Immature natural killer cell (primary cell): ENCODE data around the gene TRIM60. TPM values are rescaled to one million over a fixed set of nuclear protein-coding genes. Genes with fewer than 3 reads are reported as not detected.
"Not testable (repeated sequence)": the region's sequence is repeated elsewhere in the genome, so short reads cannot be mapped to it uniquely, and the experiment has no call there.

Source experiments
- DNase-seq, 3 donors: peaks; one replicate each; pipeline ENCODE4 v3.0.0; 2022; ENCODE audit warnings: mixed read lengths in 1 of 3
- H3K27ac Mint-ChIP-seq, 6 donors: one replicate each; pipeline ENCODE4 v1.8.0; 2020; ENCODE audit warnings: mixed read lengths in 6 of 6, mild to moderate bottlenecking in 5 of 6, inconsistent platforms in 4 of 6, moderate library complexity in 3 of 6
- H3K27me3 Mint-ChIP-seq, 3 donors: one replicate each; pipeline ENCODE4 v1.8.0; 2020 to 2021; ENCODE audit warnings: low read depth in 3 of 3, mild to moderate bottlenecking in 3 of 3, mixed read lengths in 3 of 3, moderate library complexity in 3 of 3, inconsistent platforms in 1 of 3
- H3K36me3 Mint-ChIP-seq, 3 donors: one replicate each; pipeline ENCODE4 v1.8.0; 2020; ENCODE audit warnings: mixed read lengths in 3 of 3, inconsistent platforms in 2 of 3, mild to moderate bottlenecking in 2 of 3
- H3K4me1 Mint-ChIP-seq, 2 donors: one replicate each; pipeline ENCODE4 v1.8.0; 2020; ENCODE audit warnings: inconsistent platforms in 2 of 2, mild to moderate bottlenecking in 2 of 2, mixed read lengths in 2 of 2, moderate library complexity in 1 of 2
- H3K4me3 Mint-ChIP-seq, 5 donors: one replicate each; pipeline ENCODE4 v1.8.0; 2020; ENCODE audit warnings: mild to moderate bottlenecking in 5 of 5, mixed read lengths in 5 of 5, inconsistent platforms in 3 of 5, moderate library complexity in 3 of 5
- H3K9me3 Mint-ChIP-seq, 6 donors: one replicate each; pipeline ENCODE4 v1.8.0; 2020; ENCODE audit warnings: mild to moderate bottlenecking in 6 of 6, mixed read lengths in 6 of 6, inconsistent platforms in 4 of 6, moderate library complexity in 3 of 6
- polyA plus RNA-seq, 3 donors: library from polyadenylated mRNA; unstranded; fragments of 300-500 nt; fragmentation: Illumina TruSeq; gene quantifications; one replicate each; pipeline ENCODE4 v1.2.3, GENCODE V29; 2021

Gene TRIM60
- not detected for polyA plus RNA-seq

- H3K27me3 Mint-ChIP-seq, result no peaks in the 10 kb centered on the region
- no peak for DNase-seq
- no peaks in the 10 kb centered on the region for H3K9me3 Mint-ChIP-seq
- H3K36me3 Mint-ChIP-seq, result no peaks in the 10 kb centered on the region
- no peak within 1 kb of the TSS for H3K27ac Mint-ChIP-seq
- H3K4me3 Mint-ChIP-seq, result no peak within 1 kb of the TSS
- H3K4me1 Mint-ChIP-seq, result no peaks in the 10 kb centered on the region
These were observed at the start of gene TRIM60 for GRCh38 chr4:165031436-165032211. TSS of gene TRIM60 (plus strand) at chr4:165031999. CDS start at chr4:165040073, 8,074 bp downstream.

DNA sequence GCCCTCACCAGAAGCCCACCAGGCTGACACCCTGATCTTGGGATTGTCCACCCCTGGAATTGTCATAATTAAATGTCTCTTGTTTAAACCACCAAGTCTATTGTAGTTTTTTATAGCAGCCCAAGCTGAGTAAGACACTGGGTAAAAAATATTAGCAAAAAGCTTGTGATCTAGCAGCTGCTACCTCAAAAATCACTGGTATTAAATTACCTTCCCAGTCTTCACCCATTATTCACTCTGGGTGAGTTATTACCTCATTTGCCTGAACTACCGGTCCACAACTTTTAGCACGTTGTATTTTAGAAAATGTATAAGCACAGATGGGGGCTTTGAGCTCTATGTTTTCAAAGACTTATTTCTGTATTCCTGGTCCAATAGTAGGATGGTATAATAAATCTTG, 42.3 kb upstream of the TRIM60 start:
- Mint-ChIP-seq H3K4me3 (no peak overlapping the region), H3K27ac (no peak overlapping the region), H3K4me1 (no peaks in the 10 kb centered on the region), H3K36me3 (no peaks in the 10 kb centered on the region), H3K9me3 (no peaks in the 10 kb centered on the region), H3K27me3 (peaks cover 0 to 5% (median 0%) of the 10 kb centered on the region in 3 donors)
- DNase-seq, result no peak

DNA sequence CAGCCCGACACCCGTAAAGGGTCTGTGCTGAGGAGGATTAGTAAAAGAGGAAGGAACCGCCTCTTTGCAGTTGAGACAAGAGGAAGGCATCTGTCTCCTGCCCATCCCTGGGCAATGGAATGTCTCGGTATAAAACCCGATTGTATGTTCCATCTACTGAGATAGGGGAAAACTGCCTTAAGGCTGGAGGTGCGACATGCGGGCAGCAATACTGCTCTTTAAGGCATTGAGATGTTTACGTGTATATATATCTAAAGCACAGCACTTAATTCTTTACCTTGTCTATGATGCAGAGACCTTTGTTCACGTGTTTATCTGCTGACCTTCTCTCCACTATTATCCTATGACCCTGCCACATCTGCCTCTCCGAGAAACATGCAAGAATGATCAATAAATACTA, 41.0 kb upstream of the TRIM60 start:
- H3K36me3 Mint-ChIP-seq, H3K4me3 Mint-ChIP-seq, H3K27ac Mint-ChIP-seq, H3K27me3 Mint-ChIP-seq, H3K4me1 Mint-ChIP-seq, DNase-seq, H3K9me3 Mint-ChIP-seq: not testable (repeated sequence)

DNA sequence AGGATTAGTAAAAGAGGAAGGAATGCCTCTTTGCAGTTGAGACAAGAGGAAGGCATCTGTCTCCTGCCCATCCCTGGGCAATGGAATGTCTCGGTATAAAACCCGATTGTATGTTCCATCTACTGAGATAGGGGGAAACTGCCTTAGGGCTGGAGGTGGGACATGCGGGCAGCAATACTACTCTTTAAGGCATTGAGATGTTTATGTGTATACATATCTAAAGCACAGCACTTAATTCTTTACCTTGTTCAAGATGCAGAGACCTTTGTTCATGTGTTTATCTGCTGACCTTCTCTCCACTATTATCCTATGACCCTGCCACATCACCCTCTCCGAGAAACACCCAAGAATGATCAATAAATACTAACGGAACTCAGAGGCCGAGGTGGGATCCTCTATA, 35.7 kb upstream of the TRIM60 start:
- not testable (repeated sequence) for H3K9me3 Mint-ChIP-seq, H3K36me3 Mint-ChIP-seq, DNase-seq, H3K27ac Mint-ChIP-seq, H3K27me3 Mint-ChIP-seq, H3K4me3 Mint-ChIP-seq, H3K4me1 Mint-ChIP-seq

DNA sequence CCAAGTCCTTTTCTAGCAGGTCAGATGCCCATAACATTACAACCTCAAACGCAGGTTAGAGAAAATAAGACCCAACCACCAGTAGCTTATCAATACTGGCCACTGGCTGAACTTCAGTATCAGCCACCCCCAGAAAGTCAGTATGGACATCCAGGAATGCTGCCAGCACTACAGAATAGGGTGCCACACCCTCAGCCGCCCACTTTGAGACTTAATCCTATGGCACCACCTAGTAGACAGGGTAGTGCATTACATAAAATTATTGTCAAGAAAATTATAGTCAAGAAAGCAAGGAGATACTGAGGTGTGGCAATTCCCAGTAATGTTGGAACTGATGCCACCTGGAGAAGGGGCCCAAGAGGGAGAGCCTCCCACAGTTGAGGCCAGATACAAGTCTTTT, 34.5 kb upstream of the TRIM60 start:
- H3K9me3 Mint-ChIP-seq, result no peaks in the 10 kb centered on the region
- no peak for DNase-seq
- no peaks in the 10 kb centered on the region for H3K36me3 Mint-ChIP-seq
- H3K4me1 Mint-ChIP-seq, result no peaks in the 10 kb centered on the region
- peaks cover 0 to 2% (median 1%) of the 10 kb centered on the region in 3 donors for H3K27me3 Mint-ChIP-seq
- no peak overlapping the region for H3K4me3 Mint-ChIP-seq
- H3K27ac Mint-ChIP-seq, result no peak overlapping the region

DNA sequence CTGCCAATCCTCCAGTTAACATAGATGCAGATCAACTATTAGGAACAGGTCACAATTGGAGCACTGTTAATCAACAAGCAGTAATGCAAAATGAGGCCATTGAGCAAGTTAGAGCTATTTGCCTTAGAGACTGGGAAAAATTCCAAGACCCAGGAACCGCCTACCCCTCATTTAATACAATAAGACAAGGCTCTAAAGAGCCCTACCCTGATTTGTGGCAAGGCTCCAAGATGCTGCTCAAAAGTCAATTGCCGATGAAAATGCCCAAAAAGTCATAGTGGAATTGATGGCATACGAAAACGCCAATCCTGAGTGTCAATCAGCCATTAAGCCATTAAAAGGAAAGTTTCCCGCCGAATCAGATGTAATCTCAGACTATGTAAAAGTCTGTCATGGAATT, 33.9 kb upstream of the TRIM60 start:
- no peaks in the 10 kb centered on the region for H3K36me3 Mint-ChIP-seq
- H3K27me3 Mint-ChIP-seq, result peaks cover 0 to 2% (median 1%) of the 10 kb centered on the region in 3 donors
- no peaks in the 10 kb centered on the region for H3K9me3 Mint-ChIP-seq
- DNase-seq, result no peak
- H3K4me3 Mint-ChIP-seq, result no peak overlapping the region
- no peaks in the 10 kb centered on the region for H3K4me1 Mint-ChIP-seq
- H3K27ac Mint-ChIP-seq, result no peak overlapping the region

DNA sequence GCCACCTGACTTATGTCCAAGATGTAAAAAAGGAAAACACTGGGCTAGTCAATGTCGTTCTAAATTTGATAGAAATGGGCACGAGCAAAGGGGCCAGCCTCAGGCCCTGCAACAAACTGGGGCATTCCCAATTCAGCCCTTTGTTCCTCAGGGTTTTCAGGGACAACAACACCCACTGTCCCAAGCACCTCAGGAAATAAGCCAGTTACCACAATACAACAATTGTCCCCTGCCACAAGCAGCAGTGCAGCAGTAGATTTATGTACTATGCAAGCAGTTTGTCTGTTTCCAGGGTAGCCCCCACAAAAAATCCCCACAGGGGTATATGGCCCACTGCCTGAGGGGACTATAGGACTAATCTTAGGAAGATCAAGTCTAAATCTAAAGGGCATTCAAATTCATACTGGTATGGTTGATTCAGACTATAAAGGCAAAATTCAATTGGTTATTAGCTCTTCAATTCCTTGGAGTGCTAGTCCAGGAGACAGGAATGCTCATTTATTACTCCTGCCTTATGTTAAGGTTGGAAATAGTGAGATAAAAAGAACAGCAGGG, 33.2 kb upstream of the TRIM60 start:
- H3K4me1 Mint-ChIP-seq, H3K27ac Mint-ChIP-seq, H3K36me3 Mint-ChIP-seq, H3K9me3 Mint-ChIP-seq, H3K27me3 Mint-ChIP-seq, H3K4me3 Mint-ChIP-seq, DNase-seq: not testable (repeated sequence)

DNA sequence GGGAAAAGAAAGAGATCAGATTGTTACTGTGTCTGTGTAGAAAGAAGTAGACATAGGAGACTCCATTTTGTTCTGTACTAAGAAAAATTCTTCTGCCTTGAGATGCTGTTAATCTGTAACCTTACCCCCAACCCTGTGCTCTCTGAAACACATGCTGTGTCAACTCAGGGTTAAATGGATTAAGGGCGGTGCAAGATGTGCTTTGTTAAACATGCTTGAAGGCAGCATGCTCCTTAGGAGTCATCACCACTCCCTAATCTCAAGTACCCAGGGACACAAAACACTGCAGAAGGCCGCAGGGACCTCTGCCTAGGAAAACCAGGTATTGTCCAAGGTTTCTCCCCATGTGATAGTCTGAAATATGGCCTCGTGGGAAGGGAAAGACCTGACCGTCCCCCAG, 29.8 kb upstream of the TRIM60 start:
- not testable (repeated sequence) for H3K36me3 Mint-ChIP-seq, H3K27me3 Mint-ChIP-seq, H3K4me1 Mint-ChIP-seq, DNase-seq, H3K9me3 Mint-ChIP-seq, H3K4me3 Mint-ChIP-seq, H3K27ac Mint-ChIP-seq

GRCh38 chr4:165005352-165005925, 26.4 kb upstream of the TRIM60 start:
- peaks cover 0 to 3% (median 2%) of the 10 kb centered on the region in 3 donors for H3K27me3 Mint-ChIP-seq
- no peak for DNase-seq
- H3K9me3 Mint-ChIP-seq, result no peaks in the 10 kb centered on the region
- H3K27ac Mint-ChIP-seq, result no peak overlapping the region
- H3K4me1 Mint-ChIP-seq, result no peaks in the 10 kb centered on the region
- no peak overlapping the region for H3K4me3 Mint-ChIP-seq
- no peaks in the 10 kb centered on the region for H3K36me3 Mint-ChIP-seq

DNA sequence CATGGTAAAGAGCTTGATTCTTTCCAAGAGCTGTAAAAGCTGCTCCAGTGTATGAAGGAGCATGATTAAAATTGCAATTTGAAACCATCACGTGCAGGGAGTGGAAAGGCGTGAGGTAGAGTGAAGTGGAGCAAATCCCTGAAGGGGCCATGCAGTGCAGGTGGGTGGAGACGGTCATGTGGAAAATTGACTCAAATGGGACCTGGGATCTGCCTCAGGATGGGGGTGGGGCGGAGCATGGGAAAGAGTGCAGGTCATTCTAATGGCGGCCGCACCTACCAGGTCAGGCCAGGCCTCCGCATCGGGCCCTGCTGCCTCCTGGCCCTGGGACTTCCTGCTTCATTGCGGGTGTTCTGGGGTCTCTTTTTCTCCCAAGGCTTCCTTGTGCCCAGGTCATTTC, 25.3 kb upstream of the TRIM60 start:
- Mint-ChIP-seq H3K4me1 (no peaks in the 10 kb centered on the region), H3K4me3 (no peak overlapping the region), H3K27me3 (peaks cover 2 to 4% (median 2%) of the 10 kb centered on the region in 3 donors), H3K36me3 (no peaks in the 10 kb centered on the region), H3K9me3 (no peaks in the 10 kb centered on the region), H3K27ac (no peak overlapping the region)
- no peak for DNase-seq

GRCh38 chr4:165006886-165007285, 24.9 kb upstream of the TRIM60 start:
- no peaks in the 10 kb centered on the region for H3K4me1 Mint-ChIP-seq
- H3K9me3 Mint-ChIP-seq, result no peaks in the 10 kb centered on the region
- H3K4me3 Mint-ChIP-seq, result no peak overlapping the region
- no peak overlapping the region for H3K27ac Mint-ChIP-seq
- DNase-seq, result no peak
- peaks cover 2 to 6% (median 2%) of the 10 kb centered on the region in 3 donors for H3K27me3 Mint-ChIP-seq
- H3K36me3 Mint-ChIP-seq, result no peaks in the 10 kb centered on the region

GRCh38 chr4:165009493-165010227, 22.1 kb upstream of the TRIM60 start:
- H3K27me3 Mint-ChIP-seq, result peaks cover 2 to 6% (median 6%) of the 10 kb centered on the region in 3 donors
- H3K9me3 Mint-ChIP-seq, result peaks cover 0 to 3% (median 0%) of the 10 kb centered on the region in 6 donors
- H3K4me1 Mint-ChIP-seq, result no peaks in the 10 kb centered on the region
- H3K27ac Mint-ChIP-seq, result no peak overlapping the region
- DNase-seq, result no peak
- no peaks in the 10 kb centered on the region for H3K36me3 Mint-ChIP-seq
- no peak overlapping the region for H3K4me3 Mint-ChIP-seq

GRCh38 chr4:165010487-165010886, 21.3 kb upstream of the TRIM60 start:
- H3K4me1 Mint-ChIP-seq, result no peaks in the 10 kb centered on the region
- peaks cover 2 to 6% (median 6%) of the 10 kb centered on the region in 3 donors for H3K27me3 Mint-ChIP-seq

DNA sequence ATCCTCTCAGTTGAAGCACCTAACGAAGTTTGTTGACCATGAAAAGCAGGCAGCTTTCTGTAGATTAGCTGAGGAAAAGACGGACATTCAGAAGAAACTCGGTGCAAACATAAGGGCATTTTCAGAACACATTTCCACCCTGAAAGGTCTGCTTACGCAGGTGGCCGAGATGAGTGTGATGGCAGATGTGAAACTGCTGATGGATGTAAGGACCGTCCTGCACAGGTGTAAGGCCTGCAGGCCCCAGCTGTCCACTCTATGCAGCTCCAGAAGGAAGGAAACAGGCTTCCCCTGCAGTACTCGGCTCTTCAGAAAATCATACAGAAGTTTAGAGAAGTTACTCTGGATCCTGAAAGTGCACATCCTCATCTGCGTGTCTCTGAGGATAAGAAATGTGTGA, 20.8 kb upstream of the TRIM60 start:
- H3K27ac Mint-ChIP-seq, result no peak overlapping the region
- H3K4me3 Mint-ChIP-seq, result no peak overlapping the region
- peaks cover 2 to 6% (median 6%) of the 10 kb centered on the region in 3 donors for H3K27me3 Mint-ChIP-seq
- peaks cover 0 to 3% (median 0%) of the 10 kb centered on the region in 6 donors for H3K9me3 Mint-ChIP-seq
- H3K36me3 Mint-ChIP-seq, result no peaks in the 10 kb centered on the region
- H3K4me1 Mint-ChIP-seq, result no peaks in the 10 kb centered on the region
- DNase-seq, result no peak

More at GRCh38 chr4:165010487-165010886, 21.3 kb upstream of the TRIM60 start:
- no peaks in the 10 kb centered on the region for H3K36me3 Mint-ChIP-seq
- no peak for DNase-seq
- H3K27ac Mint-ChIP-seq, result no peak overlapping the region
- no peak overlapping the region for H3K4me3 Mint-ChIP-seq
- H3K9me3 Mint-ChIP-seq, result peaks cover 0 to 3% (median 0%) of the 10 kb centered on the region in 6 donors
